Testis (tissue), 2 donors: ENCODE data around the gene TCIRG1.

Source experiments
- CTCF ChIP-seq, 3 experiments: fragments of 450-650 bp in 2 of 3; fragments of 200-600 bp in 1 of 3; sonication (generic) in 1 of 3; IDR thresholded peaks; one replicate each; pipeline ENCODE4 v1.5.1; 2016 to 2019; ENCODE audit warnings: antibody characterized with exemption in 3 of 3, mild to moderate bottlenecking in 2 of 3, moderate library complexity in 1 of 3
- POLR2A ChIP-seq: fragments of 450-650 bp; IDR thresholded peaks from one replicate; pipeline ENCODE4 v1.6.1; 2017; ENCODE audit warnings: antibody characterized with exemption, mild to moderate bottlenecking, moderate library complexity

- no peak for TF ChIP-seq CTCF (IDR thresholded peaks at IDR 0.05)
- no peak for TF ChIP-seq POLR2A
These were observed 14.3 kb upstream of the TCIRG1 start for GRCh38 chr11:68024508-68024907.
